ENCODE measurements around the gene ZDHHC18.

ZDHHC18 gene

GRCh38 chr1:26824731-26825130, 1.8 kb upstream of the ZDHHC18 start:
- Histone ChIP-seq H4K91ac (ENCODE audit: low read depth, low read length) (no peak overlapping the region), H3K27ac (ENCODE audit: low read depth, low read length) (peak overlapping the region; percentile 84), H3K4me2 (ENCODE audit: low read length) (peak overlapping the region; percentile 14), H3K23ac (ENCODE audit: low read length) (no peak overlapping the region), H2AFZ (ENCODE audit: insufficient read depth, low read length, poor library complexity) (no peak overlapping the region), H3K18ac (ENCODE audit: low read length) (no peak overlapping the region), H3K4me1 (ENCODE audit: control insufficient read depth in 1 of 2, insufficient read depth in 2 of 2, low read length in 2 of 2) (peaks cover 22 to 26% of the 10 kb centered on the region in 2 experiments), H3K9me3 (ENCODE audit: insufficient read depth, low read depth, low read length) (no peaks in the 10 kb centered on the region), H2BK120ac (ENCODE audit: insufficient read depth, low read length, poor library complexity) (peak overlapping the region; percentile 21), H3K4ac (ENCODE audit: low read depth, low read length) (no peak overlapping the region), H2AK5ac (ENCODE audit: low read length) (no peak overlapping the region), H3K36me3 (ENCODE audit: control insufficient read depth in 1 of 2, insufficient read depth in 2 of 2, low read length in 2 of 2) (peaks cover 4 to 6% of the 10 kb centered on the region in 2 experiments), H3K9ac (ENCODE audit: low read length) (no peak overlapping the region), H2BK5ac (ENCODE audit: low read depth, low read length, poor library complexity) (peak overlapping the region; percentile 87), H4K12ac (ENCODE audit: low read depth, low read length) (no peak overlapping the region), H3K79me2 (ENCODE audit: control insufficient read depth, insufficient read depth, low read length, poor library complexity) (peaks cover 9% of the 10 kb centered on the region), H3K79me1 (ENCODE audit: low read length) (peaks cover 10% of the 10 kb centered on the region), H3K27me3 (ENCODE audit: insufficient read depth, low read length) (no peaks in the 10 kb centered on the region), H3K14ac (ENCODE audit: low read length) (no peak overlapping the region), H2BK12ac (ENCODE audit: low read length) (no peak overlapping the region), H4K8ac (ENCODE audit: low read depth, low read length) (no peak overlapping the region), H3K4me3 (ENCODE audit: low read depth, low read length) (no peak overlapping the region)
- WGBS (ENCODE audit: extremely low coverage, insufficient coverage, insufficient read length) = no CpG with 5 or more reads among the region's 3 CpGs
- peak; percentile 27 to 77 for DNase-seq

GRCh38 chr1:26827106-26827604, 667 bp downstream of the ZDHHC18 start:
- no CpG with 5 or more reads among the region's 17 CpGs for WGBS (ENCODE audit: extremely low coverage, insufficient coverage, insufficient read length)
- Histone ChIP-seq H2AK5ac (ENCODE audit: low read length) (peak overlapping the region; percentile 90), H3K79me1 (ENCODE audit: low read length) (peaks cover 10% of the 10 kb centered on the region), H3K4me1 (ENCODE audit: control insufficient read depth in 1 of 2, insufficient read depth in 2 of 2, low read length in 2 of 2) (peaks cover 22 to 26% of the 10 kb centered on the region in 2 experiments), H4K91ac (ENCODE audit: low read depth, low read length) (peak overlapping the region; percentile 70), H3K4me3 (ENCODE audit: low read depth, low read length) (peak overlapping the region; percentile 84), H3K27ac (ENCODE audit: low read depth, low read length) (no peak overlapping the region), H2BK120ac (ENCODE audit: insufficient read depth, low read length, poor library complexity) (no peak overlapping the region), H4K8ac (ENCODE audit: low read depth, low read length) (peak overlapping the region; percentile 56), H2BK5ac (ENCODE audit: low read depth, low read length, poor library complexity) (no peak overlapping the region), H3K9me3 (ENCODE audit: insufficient read depth, low read depth, low read length) (no peaks in the 10 kb centered on the region), H3K9ac (ENCODE audit: low read length) (peak overlapping the region; percentile 80), H3K36me3 (ENCODE audit: control insufficient read depth in 1 of 2, insufficient read depth in 2 of 2, low read length in 2 of 2) (peaks cover 7 to 17% of the 10 kb centered on the region in 2 experiments), H4K12ac (ENCODE audit: low read depth, low read length) (peak overlapping the region; percentile 50), H3K23ac (ENCODE audit: low read length) (no peak overlapping the region), H3K79me2 (ENCODE audit: control insufficient read depth, insufficient read depth, low read length, poor library complexity) (peaks cover 9% of the 10 kb centered on the region), H3K4me2 (ENCODE audit: low read length) (peak overlapping the region; percentile 59), H3K14ac (ENCODE audit: low read length) (peak overlapping the region; percentile 72), H3K18ac (ENCODE audit: low read length) (peak overlapping the region; percentile 92), H2BK12ac (ENCODE audit: low read length) (no peak overlapping the region), H2AFZ (ENCODE audit: insufficient read depth, low read length, poor library complexity) (peak overlapping the region; percentile 59), H3K27me3 (ENCODE audit: insufficient read depth, low read length) (no peaks in the 10 kb centered on the region), H3K4ac (ENCODE audit: low read depth, low read length) (peak overlapping the region; percentile 84)
- no peak for DNase-seq

GRCh38 chr1:26827663-26828062, 1.2 kb downstream of the ZDHHC18 start:
- Histone ChIP-seq H2BK5ac (ENCODE audit: low read depth, low read length, poor library complexity) (no peak overlapping the region), H2BK120ac (ENCODE audit: insufficient read depth, low read length, poor library complexity) (no peak overlapping the region), H3K36me3 (ENCODE audit: control insufficient read depth in 1 of 2, insufficient read depth in 2 of 2, low read length in 2 of 2) (peaks cover 12 to 22% of the 10 kb centered on the region in 2 experiments), H3K9ac (ENCODE audit: low read length) (no peak overlapping the region), H3K18ac (ENCODE audit: low read length) (peak overlapping the region; percentile 92), H3K14ac (ENCODE audit: low read length) (no peak overlapping the region), H3K79me2 (ENCODE audit: control insufficient read depth, insufficient read depth, low read length, poor library complexity) (peaks cover 9% of the 10 kb centered on the region), H3K27me3 (ENCODE audit: insufficient read depth, low read length) (no peaks in the 10 kb centered on the region), H2AFZ (ENCODE audit: insufficient read depth, low read length, poor library complexity) (no peak overlapping the region), H2BK12ac (ENCODE audit: low read length) (peak overlapping the region; percentile 11), H3K4me3 (ENCODE audit: low read depth, low read length) (no peak overlapping the region), H4K91ac (ENCODE audit: low read depth, low read length) (no peak overlapping the region), H3K4ac (ENCODE audit: low read depth, low read length) (peak overlapping the region; percentile 84), H4K12ac (ENCODE audit: low read depth, low read length) (no peak overlapping the region), H3K27ac (ENCODE audit: low read depth, low read length) (no peak overlapping the region), H3K79me1 (ENCODE audit: low read length) (peaks cover 10% of the 10 kb centered on the region), H3K4me2 (ENCODE audit: low read length) (peak overlapping the region; percentile 59), H4K8ac (ENCODE audit: low read depth, low read length) (no peak overlapping the region), H3K23ac (ENCODE audit: low read length) (no peak overlapping the region), H3K9me3 (ENCODE audit: insufficient read depth, low read depth, low read length) (no peaks in the 10 kb centered on the region), H3K4me1 (ENCODE audit: control insufficient read depth in 1 of 2, insufficient read depth in 2 of 2, low read length in 2 of 2) (peaks cover 22 to 26% of the 10 kb centered on the region in 2 experiments), H2AK5ac (ENCODE audit: low read length) (no peak overlapping the region)
- DNase-seq = no peak
- WGBS (ENCODE audit: extremely low coverage, insufficient coverage, insufficient read length) = no CpG with 5 or more reads among the region's 11 CpGs

- H3K27me3 ChIP-seq (ENCODE audit: insufficient read depth, low read length) = no peaks in the 10 kb centered on the region
- H2AK5ac ChIP-seq (ENCODE audit: low read length) = no peak overlapping the region
- no peak overlapping the region for H4K8ac ChIP-seq (ENCODE audit: low read depth, low read length)
- peaks cover 17 to 29% of the 10 kb centered on the region in 2 experiments for H3K36me3 ChIP-seq (ENCODE audit: control insufficient read depth in 1 of 2, insufficient read depth in 2 of 2, low read length in 2 of 2)
- no peak overlapping the region for H3K14ac ChIP-seq (ENCODE audit: low read length)
- no peak overlapping the region for H2BK12ac ChIP-seq (ENCODE audit: low read length)
- H3K79me2 ChIP-seq (ENCODE audit: control insufficient read depth, insufficient read depth, low read length, poor library complexity) = peaks cover 9% of the 10 kb centered on the region
- no peak overlapping the region for H2AFZ ChIP-seq (ENCODE audit: insufficient read depth, low read length, poor library complexity)
- no peak overlapping the region for H2BK5ac ChIP-seq (ENCODE audit: low read depth, low read length, poor library complexity)
- no peak overlapping the region for H3K23ac ChIP-seq (ENCODE audit: low read length)
- H3K18ac ChIP-seq (ENCODE audit: low read length) = no peak overlapping the region
- H3K9me3 ChIP-seq (ENCODE audit: insufficient read depth, low read depth, low read length) = no peaks in the 10 kb centered on the region
- H3K4ac ChIP-seq (ENCODE audit: low read depth, low read length) = peak overlapping the region; percentile 30
- H4K12ac ChIP-seq (ENCODE audit: low read depth, low read length) = no peak overlapping the region
- no peak overlapping the region for H4K91ac ChIP-seq (ENCODE audit: low read depth, low read length)
- H3K79me1 ChIP-seq (ENCODE audit: low read length) = peaks cover 10% of the 10 kb centered on the region
- H3K9ac ChIP-seq (ENCODE audit: low read length) = no peak overlapping the region
- H3K4me2 ChIP-seq (ENCODE audit: low read length) = peak overlapping the region; percentile 14
- H3K27ac ChIP-seq (ENCODE audit: low read depth, low read length) = no peak overlapping the region
- H2BK120ac ChIP-seq (ENCODE audit: insufficient read depth, low read length, poor library complexity) = no peak overlapping the region
- no CpG with 5 or more reads among the region's 4 CpGs for WGBS (ENCODE audit: extremely low coverage, insufficient coverage, insufficient read length)
- peaks cover 22 to 26% of the 10 kb centered on the region in 2 experiments for H3K4me1 ChIP-seq (ENCODE audit: control insufficient read depth in 1 of 2, insufficient read depth in 2 of 2, low read length in 2 of 2)
- H3K4me3 ChIP-seq (ENCODE audit: low read depth, low read length) = no peak overlapping the region
- peak in 1 of 2 donors; percentile 15 for DNase-seq
These were observed 2.0 kb downstream of the ZDHHC18 start for GRCh38 chr1:26828411-26828991.
